GM23338 (cell line): ENCODE measurements around the gene LNX1. TPM values are rescaled to one million over a fixed set of nuclear protein-coding genes. Genes with fewer than 3 reads are reported as not detected.
"Not testable (repeated sequence)": the region's sequence is repeated elsewhere in the genome, so short reads cannot be mapped to it uniquely, and the experiment has no call there.

Experiments used
- ATAC-seq: fragments of 200-7000 bp; cut with Tn5 transposase; 3 replicates; pipeline ENCODE4 v1.9.1; 2020
- DNase-seq: peaks from one replicate; pipeline ENCODE4 v3.0.0-alpha.2; 2015; ENCODE audit warnings: low spot score
- H2AFZ ChIP-seq: fragments of 200-600 bp; sonication (generic); 2 replicates; pipeline ENCODE4 v1.8.0; 2016; ENCODE audit warnings: antibody characterized with exemption, mild to moderate bottlenecking, moderate library complexity
- H3F3A ChIP-seq: fragments of 200-600 bp; sonication (generic); replicated peaks from 2 replicates; pipeline ENCODE4 v1.8.0; 2017; ENCODE audit warnings: antibody characterized with exemption, mixed run types, low read depth
- H3K27ac ChIP-seq: fragments of 200-600 bp; sonication (generic); 2 replicates; pipeline ENCODE4 v1.6.1; 2016; ENCODE audit warnings: low read depth
- H3K27me3 ChIP-seq: fragments of 200-600 bp; sonication (generic); 2 replicates; pipeline ENCODE4 v1.8.0; 2016; ENCODE audit warnings: mild to moderate bottlenecking, mixed run types, moderate library complexity; ENCODE audit not compliant: insufficient read depth
- H3K36me3 ChIP-seq: fragments of 200-600 bp; sonication (generic); 2 replicates; pipeline ENCODE4 v1.8.0; 2016; ENCODE audit warnings: mild to moderate bottlenecking; ENCODE audit not compliant: insufficient read depth
- H3K4me1 ChIP-seq: fragments of 200-600 bp; sonication (generic); 2 replicates; pipeline ENCODE4 v1.8.0; 2016; ENCODE audit warnings: mild to moderate bottlenecking, moderate library complexity; ENCODE audit not compliant: insufficient read depth
- H3K4me2 ChIP-seq: fragments of 200-600 bp; sonication (generic); 2 replicates; pipeline ENCODE4 v1.7.1; 2017; ENCODE audit warnings: mixed run types
- H3K4me3 ChIP-seq: fragments of 200-600 bp; sonication (generic); 2 replicates; pipeline ENCODE4 v1.6.1; 2016; ENCODE audit warnings: mixed run types
- H3K79me2 ChIP-seq: fragments of 200-600 bp; sonication (generic); replicated peaks from 2 replicates; pipeline ENCODE4 v1.8.0; 2017; ENCODE audit warnings: mild to moderate bottlenecking; ENCODE audit not compliant: insufficient read depth
- H3K9me2 ChIP-seq: fragments of 200-600 bp; sonication (generic); 2 replicates; pipeline ENCODE4 v1.8.0; 2017; ENCODE audit not compliant: insufficient read depth
- H4K20me1 ChIP-seq: fragments of 200-600 bp; sonication (generic); replicated peaks from 2 replicates; pipeline ENCODE4 v1.8.0; 2017; ENCODE audit warnings: mild to moderate bottlenecking; ENCODE audit not compliant: insufficient read depth
- H3K27ac Mint-ChIP-seq: 2 replicates; pipeline ENCODE4 v1.8.0; 2020; ENCODE audit warnings: inconsistent platforms, mild to moderate bottlenecking, moderate library complexity, mixed read lengths
- H3K27me3 Mint-ChIP-seq: 3 replicates; pipeline ENCODE4 v1.8.0; 2022; ENCODE audit warnings: low read depth, mild to moderate bottlenecking, moderate library complexity, mixed read lengths, inconsistent platforms; ENCODE audit not compliant: insufficient read depth, poor library complexity
- H3K36me3 Mint-ChIP-seq: 3 replicates; pipeline ENCODE4 v1.8.0; 2021; ENCODE audit warnings: low read depth, mild to moderate bottlenecking, inconsistent platforms, moderate library complexity, mixed read lengths
- H3K4me1 Mint-ChIP-seq: 3 replicates; pipeline ENCODE4 v1.8.0; 2020; ENCODE audit warnings: mild to moderate bottlenecking, inconsistent platforms, mixed read lengths
- H3K4me3 Mint-ChIP-seq: 3 replicates; pipeline ENCODE4 v1.8.0; 2021; ENCODE audit warnings: moderate library complexity, mild to moderate bottlenecking, inconsistent platforms, mixed read lengths
- H3K9me3 Mint-ChIP-seq: 3 replicates; pipeline ENCODE4 v1.8.0; 2020; ENCODE audit warnings: moderate library complexity, mild to moderate bottlenecking, inconsistent platforms, mixed read lengths
- CREB1 ChIP-seq: fragments of 250-450 bp; sonication (Bioruptor Pico); IDR thresholded peaks from 2 replicates; pipeline ENCODE4 v1.5.0; 2020; ENCODE audit warnings: low read depth, mild to moderate bottlenecking, moderate library complexity
- CTCF ChIP-seq, 2 experiments: fragments of 200-600 bp in 1 of 2; sonication (generic) in 1 of 2; conservative IDR thresholded peaks; 2 replicates each; pipeline versions ENCODE4 v1.5.1 to v1.6.1; 2016 to 2017; ENCODE audit warnings: antibody characterized with exemption in 2 of 2, low read depth in 2 of 2, mild to moderate bottlenecking in 2 of 2, moderate library complexity in 1 of 2
- ETS1 ChIP-seq: IDR thresholded peaks from 2 replicates; pipeline ENCODE4 v1.6.1; 2016; ENCODE audit warnings: antibody characterized with exemption
- EZH2 ChIP-seq: fragments of 200-600 bp; sonication (generic); IDR thresholded peaks from one replicate; pipeline ENCODE4 v1.8.0; 2017; ENCODE audit warnings: antibody characterized with exemption, mild to moderate bottlenecking, low read depth; ENCODE audit not compliant: unreplicated experiment
- EZH2phosphoT487 ChIP-seq: fragments of 200-600 bp; sonication (generic); IDR thresholded peaks from one replicate; pipeline ENCODE4 v1.8.1; 2018; ENCODE audit warnings: antibody characterized with exemption; ENCODE audit not compliant: unreplicated experiment
- JUNB ChIP-seq: IDR thresholded peaks from one replicate; pipeline ENCODE4 v1.6.1; 2016; ENCODE audit warnings: antibody characterized with exemption; ENCODE audit not compliant: unreplicated experiment
- NANOG ChIP-seq: IDR thresholded peaks from 2 replicates; pipeline ENCODE4 v1.6.1; 2016; ENCODE audit warnings: antibody characterized with exemption, borderline replicate concordance
- POLR2AphosphoS5 ChIP-seq: IDR thresholded peaks from 2 replicates; pipeline ENCODE4 v1.6.1; 2016; ENCODE audit warnings: antibody characterized with exemption, low read depth
- STAT1 ChIP-seq: IDR thresholded peaks from one replicate; pipeline ENCODE4 v1.6.1; 2016; ENCODE audit warnings: antibody characterized with exemption; ENCODE audit not compliant: unreplicated experiment
- ZNF114 ChIP-seq: fragments of 250-450 bp; sonication (Bioruptor Pico); IDR thresholded peaks from 2 replicates; pipeline ENCODE4 v1.5.0; 2020; ENCODE audit warnings: mild to moderate bottlenecking, moderate library complexity
- ZNF331 ChIP-seq: fragments of 250-450 bp; sonication (Bioruptor Pico); IDR thresholded peaks from 2 replicates; pipeline ENCODE4 v1.5.0; 2020; ENCODE audit warnings: low read depth, mild to moderate bottlenecking, moderate library complexity
- ZNF462 ChIP-seq: fragments of 250-450 bp; sonication (Bioruptor Pico); IDR thresholded peaks from 2 replicates; pipeline ENCODE4 v1.5.0; 2020; ENCODE audit warnings: mild to moderate bottlenecking, moderate library complexity
- polyA plus RNA-seq: library from polyadenylated mRNA; unstranded; fragments of >200 nt; fragmentation: Nextera tagmentation; extraction: Ambion mirVana; gene quantifications from 2 replicates; pipeline ENCODE4 v1.2.1, GENCODE V29; 2016
- total RNA-seq: library from RNA; depleted of rRNA; stranded (reverse); fragments of >200 nt; shearing (Covaris generic); gene quantifications from 2 replicates; pipeline ENCODE4 v1.2.3, GENCODE V29; 2014

The LNX1 gene
- total and polyA plus RNA-seq, 2 experiments from 2014 or later, result 5.4 to 6.4 TPM

GRCh38 chr4:53466576-53466975, 124.7 kb downstream of the LNX1 start:
- H3K27ac ChIP-seq, DNase-seq, H3K27me3 Mint-ChIP-seq, H3K4me3 Mint-ChIP-seq, H3K79me2 ChIP-seq, H3K4me1 ChIP-seq, H3K4me2 ChIP-seq, H4K20me1 ChIP-seq, H3K4me3 ChIP-seq, H3K36me3 ChIP-seq, H3K27ac Mint-ChIP-seq, H3K9me2 ChIP-seq, H3K4me1 Mint-ChIP-seq, ATAC-seq, H3K27me3 ChIP-seq, H2AFZ ChIP-seq, H3F3A ChIP-seq: not testable (repeated sequence)
- Mint-ChIP-seq H3K36me3 (peaks cover 61% of the 10 kb centered on the region), H3K9me3 (peaks cover 43% of the 10 kb centered on the region)

GRCh38 chr4:53465891-53466290, 125.4 kb downstream of the LNX1 start:
- peaks cover 38% of the 10 kb centered on the region for H3K9me3 Mint-ChIP-seq
- Histone ChIP-seq H3K4me1 (no peaks in the 10 kb centered on the region), H3K9me2 (no peaks in the 10 kb centered on the region), H3K4me3 (no peak overlapping the region), H3K4me2 (no peak overlapping the region), H3K27me3 (no peaks in the 10 kb centered on the region), H4K20me1 (no peaks in the 10 kb centered on the region), H2AFZ (no peak overlapping the region), H3F3A (no peaks in the 10 kb centered on the region), H3K79me2 (no peaks in the 10 kb centered on the region), H3K36me3 (peaks cover 3% of the 10 kb centered on the region), H3K27ac (no peak overlapping the region)
- no peaks in the 10 kb centered on the region for H3K4me1 Mint-ChIP-seq
- H3K27me3 Mint-ChIP-seq, result peaks cover 5% of the 10 kb centered on the region
- peaks cover 63% of the 10 kb centered on the region for H3K36me3 Mint-ChIP-seq
- no peak for TF ChIP-seq JUNB
- TF ChIP-seq EZH2phosphoT487, result no peak
- no peak for TF ChIP-seq NANOG
- TF ChIP-seq ETS1, result no peak
- TF ChIP-seq ZNF331 (CRISPR knock-in tag), result no peak
- TF ChIP-seq CTCF (conservative IDR thresholded peaks at IDR 0.05; ENCODE audit: low read depth in 2 of 2), result no peak
- TF ChIP-seq EZH2, result no peak
- no peak for TF ChIP-seq STAT1
- no peak for TF ChIP-seq POLR2AphosphoS5
- no peak for TF ChIP-seq CREB1 (CRISPR knock-in tag)
- no peak for TF ChIP-seq ZNF462 (CRISPR knock-in tag)
- no peak for TF ChIP-seq ZNF114 (CRISPR knock-in tag)
- DNase-seq, result no peak
- H3K4me3 Mint-ChIP-seq, result no peak overlapping the region
- no peak for ATAC-seq
- no peak overlapping the region for H3K27ac Mint-ChIP-seq
